Measurements from ENCODE around the gene NFAT5.
"Not testable (repeated sequence)": the region's sequence is repeated elsewhere in the genome, so short reads cannot be mapped to it uniquely, and the experiment has no call there.

The NFAT5 gene

GRCh38 chr16:69637206-69637865 lies 71.6 kb downstream of the NFAT5 start:
- DNase-seq (ENCODE audit: low spot score): not testable (repeated sequence)

GRCh38 chr16:69643997-69644396 lies 78.2 kb downstream of the NFAT5 start:
- not testable (repeated sequence) for DNase-seq (ENCODE audit: low spot score)

DNA sequence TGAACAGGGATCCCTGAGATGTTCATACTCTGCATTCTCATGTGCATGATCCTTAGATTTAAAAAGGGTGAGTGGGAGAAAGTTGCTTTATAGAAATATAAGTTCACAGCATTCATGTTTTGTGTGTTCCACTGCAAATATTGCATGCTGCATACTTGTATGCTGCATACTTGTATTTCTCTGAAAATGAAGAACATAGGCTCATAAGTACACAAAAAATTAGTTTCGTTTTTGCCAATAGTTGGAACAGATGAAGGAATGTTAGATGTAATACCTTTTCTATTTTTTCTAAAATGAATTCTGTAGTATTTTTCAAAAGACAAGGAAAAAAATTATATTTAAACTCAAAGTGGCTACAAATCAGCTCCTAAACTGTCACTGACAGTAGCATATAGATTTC lies 79.0 kb downstream of the NFAT5 start:
- no peak for DNase-seq (ENCODE audit: low spot score)

GRCh38 chr16:69647020-69647419 lies 81.3 kb downstream of the NFAT5 start:
- no peak for DNase-seq (ENCODE audit: low spot score)

- no peak for DNase-seq (ENCODE audit: low spot score)
These were observed 85.5 kb downstream of the NFAT5 start for GRCh38 chr16:69651217-69651616.

- DNase-seq (ENCODE audit: low spot score): no peak
These were observed 88.6 kb downstream of the NFAT5 start for GRCh38 chr16:69654280-69654931.

GRCh38 chr16:69660166-69660565 lies 94.4 kb downstream of the NFAT5 start:
- DNase-seq (ENCODE audit: low spot score): no peak

- DNase-seq (ENCODE audit: low spot score): no peak
These were observed 97.1 kb downstream of the NFAT5 start for GRCh38 chr16:69662901-69663300.

GRCh38 chr16:69663846-69664245 lies 98.1 kb downstream of the NFAT5 start:
- no peak for DNase-seq (ENCODE audit: low spot score)

DNA sequence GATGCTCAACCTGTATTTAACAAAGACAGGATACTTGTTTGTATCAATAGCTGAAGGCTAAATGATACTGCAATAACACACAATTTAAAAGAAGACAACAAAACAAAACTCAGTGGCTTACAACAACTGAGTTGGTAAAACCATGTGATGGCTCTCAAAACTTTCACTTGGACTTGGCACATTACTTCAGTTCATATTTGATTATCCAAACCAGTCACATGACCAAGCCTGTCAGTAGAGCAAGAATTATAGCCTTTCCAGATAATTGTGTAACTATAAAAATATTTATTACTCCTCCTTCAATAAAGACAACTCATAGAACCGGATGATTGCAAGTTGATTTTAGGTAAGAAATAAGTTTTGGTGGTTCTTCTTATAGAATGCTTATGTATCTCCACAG lies 103.8 kb downstream of the NFAT5 start:
- no peak for DNase-seq (ENCODE audit: low spot score)

DNA sequence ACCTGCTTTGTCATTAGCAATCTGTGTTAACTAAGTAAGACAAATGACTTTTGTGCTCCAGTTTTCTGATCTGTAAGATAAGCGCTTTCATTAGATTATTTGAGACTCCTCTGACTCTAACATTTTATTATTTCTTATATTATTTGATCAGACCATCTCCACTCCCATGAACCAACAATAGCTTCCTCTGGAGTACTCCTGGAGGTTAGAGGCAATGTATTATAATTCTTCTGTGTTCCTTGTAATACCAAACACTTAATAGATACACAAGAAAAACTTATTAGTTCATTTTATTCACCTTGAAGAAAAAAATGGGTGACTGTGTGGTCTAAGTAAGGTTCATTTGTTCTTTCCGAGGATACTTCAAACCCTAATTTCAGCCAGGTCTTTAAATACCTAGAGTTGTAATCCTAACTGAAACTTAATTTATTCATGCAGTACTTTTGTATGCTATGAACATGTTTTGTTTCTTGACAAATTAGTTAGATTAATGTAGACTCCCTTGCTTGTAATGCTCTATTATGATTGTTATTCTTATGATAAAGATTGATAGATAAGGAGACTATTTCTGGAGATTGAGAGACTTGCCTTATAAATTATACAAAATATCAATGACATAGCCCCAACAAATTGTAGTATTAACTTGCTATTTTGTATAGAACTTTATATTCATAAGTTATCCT lies 106.7 kb downstream of the NFAT5 start:
- no peak for DNase-seq (ENCODE audit: low spot score)

- DNase-seq (ENCODE audit: low spot score): no peak
These were observed 107.4 kb downstream of the NFAT5 start for GRCh38 chr16:69672998-69673713.

- DNase-seq (ENCODE audit: low spot score): no peak
These were observed 114.6 kb downstream of the NFAT5 start for GRCh38 chr16:69680358-69680757.

DNA sequence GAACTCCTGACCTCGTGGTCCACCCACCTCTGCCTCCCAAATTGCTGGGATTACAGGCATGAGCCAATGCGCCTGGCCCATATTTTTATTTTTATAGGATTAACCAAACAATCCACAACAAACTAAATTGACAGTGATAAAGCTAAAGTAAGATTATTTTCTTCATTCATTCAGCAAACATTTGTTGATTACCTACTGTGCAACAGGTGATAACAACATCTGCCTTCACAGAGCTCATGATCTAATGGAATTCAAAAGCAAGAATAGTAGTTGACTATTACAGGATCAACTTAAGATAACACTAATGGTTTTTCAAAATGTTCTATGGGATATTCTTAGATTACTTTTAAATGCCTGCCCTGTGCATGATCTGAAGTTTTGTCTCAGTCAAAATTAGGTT lies 122.8 kb downstream of the NFAT5 start:
- DNase-seq (ENCODE audit: low spot score): no peak

DNA sequence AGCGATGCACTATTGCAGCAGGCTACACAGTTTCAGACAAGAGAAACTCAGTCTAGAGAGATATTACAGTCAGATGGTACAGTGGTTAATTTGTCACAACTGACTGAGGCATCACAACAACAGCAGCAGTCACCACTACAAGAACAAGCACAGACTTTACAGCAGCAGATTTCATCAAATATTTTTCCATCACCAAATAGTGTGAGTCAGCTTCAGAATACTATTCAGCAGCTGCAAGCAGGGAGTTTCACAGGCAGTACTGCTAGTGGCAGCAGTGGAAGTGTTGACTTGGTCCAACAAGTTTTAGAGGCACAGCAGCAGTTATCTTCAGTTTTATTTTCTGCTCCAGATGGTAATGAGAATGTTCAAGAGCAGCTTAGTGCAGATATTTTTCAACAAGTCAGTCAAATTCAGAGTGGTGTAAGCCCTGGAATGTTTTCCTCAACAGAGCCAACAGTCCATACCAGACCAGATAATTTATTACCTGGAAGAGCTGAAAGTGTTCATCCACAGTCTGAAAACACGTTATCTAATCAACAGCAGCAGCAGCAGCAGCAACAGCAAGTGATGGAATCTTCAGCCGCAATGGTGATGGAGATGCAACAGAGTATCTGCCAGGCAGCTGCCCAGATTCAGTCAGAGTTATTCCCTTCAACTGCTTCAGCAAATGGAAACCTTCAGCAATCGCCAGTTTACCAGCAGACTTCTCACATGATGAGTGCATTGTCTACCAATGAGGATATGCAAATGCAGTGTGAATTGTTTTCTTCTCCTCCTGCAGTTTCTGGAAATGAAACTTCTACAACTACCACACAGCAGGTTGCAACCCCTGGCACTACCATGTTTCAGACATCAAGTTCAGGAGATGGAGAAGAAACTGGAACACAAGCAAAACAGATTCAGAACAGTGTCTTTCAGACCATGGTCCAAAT lies 126.5 kb downstream of the NFAT5 start:
- DNase-seq (ENCODE audit: low spot score): no peak

- no peak for DNase-seq (ENCODE audit: low spot score)
These were observed 128.2 kb downstream of the NFAT5 start for GRCh38 chr16:69693916-69694315.

GRCh38 chr16:69698404-69698803 lies 132.6 kb downstream of the NFAT5 start:
- no peak for DNase-seq (ENCODE audit: low spot score)

GRCh38 chr16:69699915-69700314 lies 134.1 kb downstream of the NFAT5 start:
- no peak for DNase-seq (ENCODE audit: low spot score)

GRCh38 chr16:69701452-69701851 lies 135.7 kb downstream of the NFAT5 start:
- DNase-seq (ENCODE audit: low spot score): no peak

DNA sequence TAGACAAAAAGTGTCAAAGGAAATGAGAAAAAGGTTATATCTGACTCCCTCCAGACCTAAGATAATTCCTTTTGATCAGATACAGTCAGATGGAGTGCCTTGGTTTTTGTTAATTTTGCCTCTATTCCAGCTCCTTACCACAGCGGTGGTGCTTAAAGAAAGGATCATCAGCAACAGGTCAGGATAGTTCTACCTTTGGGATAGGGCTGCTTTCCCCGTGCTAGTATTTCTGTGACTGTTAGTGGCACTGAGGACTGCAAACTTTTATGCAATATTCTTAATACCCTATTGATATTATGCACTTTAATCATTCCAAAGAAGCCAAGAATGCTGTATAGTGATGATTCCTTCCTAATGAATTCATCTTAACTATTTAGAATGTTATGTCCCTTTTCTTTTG lies 136.1 kb downstream of the NFAT5 start:
- DNase-seq (ENCODE audit: low spot score): no peak

- DNase-seq (ENCODE audit: low spot score): no peak
These were observed 137.9 kb downstream of the NFAT5 start for GRCh38 chr16:69703638-69704037.

Measured in NAMALWA (cell line).